GM12878 (cell line): ENCODE results near the gene NUBP1. TPM values are rescaled to one million over a fixed set of nuclear protein-coding genes. Genes with fewer than 3 reads are reported as not detected.
A peak's percentile ranks its signal among the peaks of the same experiment; 100 is the strongest.
"Not testable (repeated sequence)": the region's sequence is repeated elsewhere in the genome, so short reads cannot be mapped to it uniquely, and the experiment has no call there.

ENCODE experiments used
- ATAC-seq: fragments of 200-7000 bp; cut with Tn5 transposase; 3 replicates; pipeline ENCODE4 v1.9.1; 2020; ENCODE audit warnings: mild to moderate bottlenecking, moderate library complexity
- BruUV-seq: library from RNA; stranded (reverse); fragments of 400-500 nt; replicated peaks from 2 replicates; lab custom pipeline; 2021; lab: Mats Ljungman, UMichigan
- CTCF ChIA-PET: fragments of 300-600 bp; sonication (Branson Sonifier 250); formaldehyde crosslinking; extraction: SDS; loops from one replicate; lab custom pipeline; 2021; ENCODE audit warnings: inconsistent platforms; lab: Yijun Ruan, JAX
- POLR2A ChIA-PET: fragments of 350-600 bp; formaldehyde crosslinking; extraction: SDS; loops from one replicate; lab custom pipeline; 2021; ENCODE audit warnings: inconsistent platforms; lab: Charles Lee
- RAD21 ChIA-PET: fragments of 300-600 bp; sonication (Branson Sonifier 250); formaldehyde crosslinking; loops from one replicate; lab custom pipeline; 2023; ENCODE audit warnings: antibody characterized with exemption; ENCODE audit not compliant: unreplicated experiment; lab: Charles Lee
- SMC1A ChIA-PET: fragments of 300-600 bp; sonication (Branson Sonifier 250); formaldehyde crosslinking; loops from one replicate; lab custom pipeline; 2023; ENCODE audit not compliant: unreplicated experiment, uncharacterized antibody; lab: Charles Lee
- DNase-seq: peaks from one replicate; pipeline ENCODE4 v3.0.0-alpha.2; 2011; ENCODE audit warnings: low read depth, low spot score
- FAIRE-seq: peaks from 3 replicates; lab custom pipeline; 2011; peaks lifted over from hg19 to GRCh38; lab: Jason Lieb, UNC
- H2AFZ ChIP-seq: 2 replicates; pipeline ENCODE4 v1.6.0; 2011; ENCODE audit warnings: low read depth, low read length, control low read depth; ENCODE audit not compliant: control insufficient read depth
- H3K27ac ChIP-seq: 2 replicates; pipeline ENCODE4 v1.5.1; 2011; ENCODE audit warnings: control low read depth; ENCODE audit not compliant: control insufficient read depth, insufficient read depth
- H3K27me3 ChIP-seq, 2 experiments: replicated peaks in 1 of 2; 2 replicates each; pipeline versions ENCODE4 v1.6.0 to v1.6.1; 2011; ENCODE audit warnings: low read length in 1 of 2; ENCODE audit not compliant: control insufficient read depth in 2 of 2, insufficient read depth in 2 of 2
- H3K36me3 ChIP-seq, 2 experiments: 2 replicates each; pipeline ENCODE4 v1.5.1; 2011; ENCODE audit warnings: low read length in 1 of 2; ENCODE audit not compliant: control insufficient read depth in 2 of 2, insufficient read depth in 2 of 2
- H3K4me1 ChIP-seq: 2 replicates; pipeline ENCODE4 v1.6.1; 2011; ENCODE audit warnings: mild to moderate bottlenecking, low read length, moderate library complexity, mixed read lengths; ENCODE audit not compliant: control insufficient read depth, insufficient read depth
- H3K4me2 ChIP-seq: 2 replicates; pipeline ENCODE4 v1.6.0; 2011; ENCODE audit warnings: control low read depth; ENCODE audit not compliant: control insufficient read depth, insufficient read depth
- H3K4me3 ChIP-seq: fragments of 200-600 bp; sonication (generic); 2 replicates; pipeline ENCODE4 v1.5.1; 2016
- H3K79me2 ChIP-seq: 2 replicates; pipeline ENCODE4 v1.6.0; 2011; ENCODE audit warnings: low read length; ENCODE audit not compliant: control insufficient read depth, insufficient read depth
- H3K9ac ChIP-seq: 2 replicates; pipeline ENCODE4 v1.8.0; 2011; ENCODE audit warnings: low read length, control low read depth, mixed read lengths; ENCODE audit not compliant: control insufficient read depth, insufficient read depth
- H3K9me3 ChIP-seq: replicated peaks from 3 replicates; pipeline ENCODE4 v1.5.1; 2011; ENCODE audit warnings: mild to moderate bottlenecking, low read length; ENCODE audit not compliant: control insufficient read depth, insufficient read depth
- H4K20me1 ChIP-seq: 2 replicates; pipeline ENCODE4 v1.6.0; 2011; ENCODE audit not compliant: control insufficient read depth, insufficient read depth
- ATF2 ChIP-seq: IDR thresholded peaks from 2 replicates; pipeline ENCODE4 v1.6.1; 2012; ENCODE audit warnings: low read length, inconsistent platforms
- CREB1 ChIP-seq: IDR thresholded peaks from 2 replicates; pipeline ENCODE4 v1.6.1; 2012; ENCODE audit warnings: low read depth, mild to moderate bottlenecking, inconsistent platforms
- CREM ChIP-seq: IDR thresholded peaks from 2 replicates; pipeline ENCODE4 v1.6.1; 2014; ENCODE audit warnings: antibody characterized with exemption, low read depth
- EGR1 ChIP-seq, 2 experiments: IDR thresholded peaks; 1 replicate in 1 of 2; 2 replicates in 1 of 2; pipeline ENCODE4 v1.6.1; 2011 to 2012; ENCODE audit warnings: low read depth in 2 of 2, low read length in 2 of 2, borderline replicate concordance in 1 of 2, mild to moderate bottlenecking in 1 of 2, moderate library complexity in 1 of 2
- GABPA ChIP-seq: IDR thresholded peaks from 2 replicates; pipeline ENCODE4 v1.6.1; 2014; ENCODE audit warnings: antibody characterized with exemption, low read depth, mild to moderate bottlenecking, inconsistent platforms
- GATAD2B ChIP-seq: fragments of 450-650 bp; conservative IDR thresholded peaks from 2 replicates; pipeline ENCODE4 v1.6.1; 2017; ENCODE audit warnings: low read depth, mild to moderate bottlenecking, moderate library complexity
- KLF5 ChIP-seq: fragments of 450-650 bp; IDR thresholded peaks from 2 replicates; pipeline ENCODE4 v1.6.1; 2014; ENCODE audit warnings: mild to moderate bottlenecking; ENCODE audit not compliant: partially characterized antibody
- NBN ChIP-seq: fragments of 450-650 bp; IDR thresholded peaks from 2 replicates; pipeline ENCODE4 v1.6.1; 2016
- NR2F1 ChIP-seq: fragments of 450-650 bp; conservative IDR thresholded peaks from 2 replicates; pipeline ENCODE4 v1.6.1; 2017; ENCODE audit warnings: mild to moderate bottlenecking
- POU2F2 ChIP-seq: IDR thresholded peaks from 3 replicates; pipeline ENCODE4 v1.6.1; 2011; ENCODE audit warnings: low read depth, mild to moderate bottlenecking, low read length, borderline replicate concordance
- RBBP5 ChIP-seq: fragments of 200-600 bp; sonication (generic); conservative IDR thresholded peaks from 2 replicates; pipeline ENCODE4 v1.6.1; 2016
- RFX5 ChIP-seq: IDR thresholded peaks from 2 replicates; pipeline ENCODE4 v1.6.1; 2011; ENCODE audit warnings: low read depth, low read length, improper control_type of control experiment
- SIN3A ChIP-seq: IDR thresholded peaks from 2 replicates; pipeline ENCODE4 v1.6.1; 2012; ENCODE audit warnings: low read depth, low read length, improper control_type of control experiment
- SPI1 ChIP-seq: IDR thresholded peaks from 2 replicates; pipeline ENCODE4 v1.6.1; 2011; ENCODE audit warnings: low read depth, mild to moderate bottlenecking, low read length, moderate library complexity, borderline replicate concordance; ENCODE audit not compliant: insufficient read depth
- USF1 ChIP-seq: IDR thresholded peaks from 2 replicates; pipeline ENCODE4 v1.6.1; 2011; ENCODE audit warnings: borderline replicate concordance, low read depth, mild to moderate bottlenecking, moderate library complexity, mixed read lengths, low read length; ENCODE audit not compliant: insufficient read depth; ENCODE audit errors: extremely low read length
- YY1 ChIP-seq: IDR thresholded peaks from 2 replicates; pipeline ENCODE4 v1.6.1; 2011; ENCODE audit warnings: low read depth, mild to moderate bottlenecking, low read length
- ZBED1 ChIP-seq: IDR thresholded peaks from 2 replicates; pipeline ENCODE4 v1.6.1; 2016; ENCODE audit warnings: borderline replicate concordance
- ZNF207 ChIP-seq: fragments of 450-650 bp; IDR thresholded peaks from 2 replicates; pipeline ENCODE4 v1.6.1; 2014; ENCODE audit warnings: antibody characterized with exemption, mild to moderate bottlenecking, borderline replicate concordance
- WGBS: methylation state at CpG from one replicate; pipeline ENCODE4 v1.1.6; 2016; ENCODE audit warnings: low lambda C conversion rate; ENCODE audit not compliant: insufficient replicate concordance, insufficient coverage; ENCODE audit errors: missing lambda C conversion rate; 5-methylcytosine and 5-hydroxymethylcytosine counted together
- in situ Hi-C: fragments of 300-500 bp; cut with MboI; formaldehyde crosslinking; loops from 9 replicates; pipeline ENCODE4 v1.14.3; 2018; ENCODE audit warnings: mixed read lengths
- intact Hi-C: fragments of 100-400 bp; cut with micrococcal nuclease; formaldehyde crosslinking; loops from one replicate; pipeline ENCODE4 v1.14.2; 2022; ENCODE audit not compliant: unreplicated experiment
- polyA plus RNA-seq, 11 experiments: library from polyadenylated mRNA; depleted of rRNA in 4 of 11; unstranded in 6 of 11; stranded (reverse) in 5 of 11; fragments of >200 nt; fragmentation: Nextera tagmentation in 4 of 11; fragmentation: Illumina TruSeq in 1 of 11; extraction: Ambion mirVana in 4 of 11; extraction: Trizol in 1 of 11; gene quantifications; 1 replicate in 1 of 11; 2 replicates in 10 of 11; pipeline versions ENCODE4 v1.2.1 to v1.2.3, GENCODE V29; 2011 to 2016; ENCODE audit warnings: inconsistent platforms in 2 of 11, missing spikeins in 2 of 11, low read depth in 1 of 11
- total RNA-seq, 4 experiments: library from RNA; depleted of rRNA in 3 of 4; stranded (reverse); fragments of >200 nt in 3 of 4; fragmentation: Illumina TruSeq in 1 of 4; extraction: Trizol in 1 of 4; gene quantifications; 2 replicates each; pipeline versions ENCODE4 v1.2.1 to v1.2.3, GENCODE V29; 2013 to 2021

Gene NUBP1
- total and polyA plus RNA-seq, 10 of the 15 experiments (the other 5 are each of a cell fraction or from before 2014, with no cell fraction given): 31.0 to 74.9 (median 58.3) TPM

GRCh38 chr16:10787304-10787703 is 43.7 kb downstream of the NUBP1 start (continued):
- no peak for TF ChIP-seq KLF5
- TF ChIP-seq SIN3A: no peak
- TF ChIP-seq YY1: peak; percentile 91
- no peak for TF ChIP-seq ATF2
- TF ChIP-seq SPI1: no peak
- TF ChIP-seq POU2F2: peak; percentile 83; the same call in 2 of the 3 replicates
- no peak for TF ChIP-seq NBN
- no peak for TF ChIP-seq RFX5
- peak; percentile 43 for TF ChIP-seq USF1
- TF ChIP-seq CREB1: 0 out of 2 replicates have a peak, but pooled peaks have one; percentile 22
- no peak for TF ChIP-seq RBBP5
- 0 out of 2 replicates have a peak, but pooled peaks have one; percentile 12 for TF ChIP-seq CREM
- TF ChIP-seq GABPA: no peak
- no peak for TF ChIP-seq EGR1 (IDR thresholded peaks at IDR 0.05; ENCODE audit: borderline replicate concordance in 1 of 2, low read depth in 2 of 2, low read length in 2 of 2)
- no peak for TF ChIP-seq NR2F1
- TF ChIP-seq GATAD2B: no peak
- no peak for TF ChIP-seq ZNF207
- TF ChIP-seq ZBED1: no peak

- POLR2A ChIA-PET: not testable (repeated sequence)
Measured at GRCh38 chr16:10788630-10789029, 45.0 kb downstream of the NUBP1 start.

More at GRCh38 chr16:10788630-10789029, 45.0 kb downstream of the NUBP1 start:
- H3K4me2 ChIP-seq, H3K9me3 ChIP-seq, H2AFZ ChIP-seq, H3K27ac ChIP-seq, H4K20me1 ChIP-seq, SMC1A ChIA-PET, CTCF ChIA-PET, H3K79me2 ChIP-seq, H3K4me3 ChIP-seq, RAD21 ChIA-PET, ATAC-seq, H3K9ac ChIP-seq, DNase-seq, H3K27me3 ChIP-seq, FAIRE-seq, BruUV-seq, H3K36me3 ChIP-seq, intact Hi-C loops, in situ Hi-C loops: not testable (repeated sequence)
- WGBS: 81% methylated on average over 4 of the region's 4 CpGs
- H3K4me1 ChIP-seq: peaks cover 33% of the 10 kb centered on the region
